Activated CD8-positive, alpha-beta memory T cell treated with anti-CD3 and anti-CD28 coated beads, Interleukin-2, amount 10 ng/mL, durations not matched to agents 7 days and 5 days (primary cell): Measurements from ENCODE around the gene MDM2. TPM values are rescaled to one million over a fixed set of nuclear protein-coding genes. Genes with fewer than 3 reads are reported as not detected.

Experiments used
- ATAC-seq: fragments of 150-1000 bp; cut with Tn5 transposase; one replicate; pipeline ENCODE4 v1.10.0; 2021; ENCODE audit warnings: moderate library complexity
- CTCF ChIA-PET: fragments of 350-600 bp; sonication (Branson Sonifier 250); formaldehyde crosslinking; loops from one replicate; lab custom pipeline; 2021; ENCODE audit warnings: antibody characterized with exemption; lab: Charles Lee
- DNase-seq: peaks from one replicate; pipeline ENCODE4 v3.0.0-alpha.2; 2020
- H3K27ac Mint-ChIP-seq: one replicate; pipeline ENCODE4 v1.8.0; 2021; ENCODE audit warnings: mild to moderate bottlenecking, mixed read lengths
- H3K27me3 Mint-ChIP-seq: one replicate; pipeline ENCODE4 v1.8.0; 2021; ENCODE audit warnings: mixed read lengths
- H3K36me3 Mint-ChIP-seq: one replicate; pipeline ENCODE4 v1.8.0; 2021; ENCODE audit warnings: mild to moderate bottlenecking, mixed read lengths
- H3K4me1 Mint-ChIP-seq: one replicate; pipeline ENCODE4 v1.8.0; 2021; ENCODE audit warnings: mixed read lengths
- H3K4me3 Mint-ChIP-seq: one replicate; pipeline ENCODE4 v1.8.0; 2021; ENCODE audit warnings: mild to moderate bottlenecking, moderate library complexity, mixed read lengths
- H3K9me3 Mint-ChIP-seq: one replicate; pipeline ENCODE4 v1.8.0; 2022; ENCODE audit warnings: low read depth, mixed read lengths
- total RNA-seq, 2 experiments: library from RNA; stranded (reverse); gene quantifications; one replicate each; pipeline ENCODE4 v1.2.3, GENCODE V29; 2021

MDM2 gene
- 100 to 1,000 TPM; 235 to 253 TPM for total RNA-seq

DNA sequence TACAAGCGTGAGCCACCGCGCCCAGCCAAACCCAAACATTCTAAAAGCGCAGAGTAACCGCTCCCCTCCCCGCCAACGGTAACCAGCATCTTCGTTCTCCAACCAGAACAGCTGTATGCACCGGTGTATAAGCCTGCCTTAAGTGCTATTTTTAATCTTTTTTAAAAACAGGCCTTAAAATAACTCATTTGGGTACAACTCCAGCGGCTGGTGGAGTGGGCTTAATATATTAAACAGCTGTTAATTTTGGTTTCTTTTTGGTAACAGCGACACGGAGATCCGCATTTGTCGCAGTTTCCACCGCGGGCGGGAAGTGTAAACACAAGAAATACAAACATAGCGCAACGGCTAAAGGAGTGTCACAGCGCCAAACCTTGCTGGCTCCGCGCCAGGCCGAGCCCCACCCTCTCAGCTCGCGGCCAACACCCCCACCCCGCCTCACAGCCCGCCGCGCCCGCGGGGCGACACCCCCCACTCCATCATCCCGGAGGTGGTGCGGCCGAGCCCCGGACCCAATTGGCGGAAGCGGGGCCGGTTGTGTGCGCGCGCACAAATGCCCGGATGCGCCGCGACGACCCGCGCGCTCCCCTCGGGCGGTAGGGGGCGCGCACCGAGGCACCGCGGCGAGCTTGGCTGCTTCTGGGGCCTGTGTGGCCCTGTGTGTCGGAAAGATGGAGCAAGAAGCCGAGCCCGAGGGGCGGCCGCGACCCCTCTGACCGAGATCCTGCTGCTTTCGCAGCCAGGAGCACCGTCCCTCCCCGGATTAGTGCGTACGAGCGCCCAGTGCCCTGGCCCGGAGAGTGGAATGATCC lies at the start of gene MDM2:
Gene MDM2 (plus strand): TSS at position 602 of the 812 bp plus-strand sequence. CDS start 301 bp downstream, outside the sequence.
- peak; percentile 98 for DNase-seq
- Mint-ChIP-seq H3K27ac (peak within 1 kb of the TSS; percentile 100), H3K36me3 (peaks cover 36% of the 10 kb centered on the region), H3K27me3 (no peaks in the 10 kb centered on the region), H3K4me1 (peaks cover 36% of the 10 kb centered on the region), H3K4me3 (peak within 1 kb of the TSS; percentile 99), H3K9me3 (no peaks in the 10 kb centered on the region)
- peak; percentile 89 for ATAC-seq
- CTCF ChIA-PET, result interaction anchor here (0.8 to 3.3 kb wide), 21 partner anchors 9 to 767 kb away, joined by 3 to 26 read pairs (median 4); partner anchors contain the start of genes MDM1 and SLC35E3

DNA sequence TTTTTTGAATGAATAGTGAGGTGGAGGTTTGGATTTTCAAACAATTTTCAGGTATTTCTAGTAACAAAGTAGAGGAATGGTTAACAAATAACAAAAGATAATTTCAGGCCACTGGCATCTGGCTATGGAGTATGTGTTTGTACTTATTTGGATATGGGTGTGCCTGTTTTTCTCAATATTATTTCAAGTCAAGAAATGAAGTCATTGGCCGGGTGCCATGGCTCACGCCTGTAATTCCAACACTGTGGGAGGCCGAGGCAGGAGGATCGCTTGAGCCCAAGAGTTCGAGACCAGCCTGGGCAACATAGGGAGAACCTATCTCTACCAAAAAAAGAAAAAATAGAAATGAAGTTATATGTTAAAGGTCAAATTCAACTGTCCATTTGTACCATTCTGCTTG lies 48.1 kb upstream of the MDM2 start:
- peaks cover 42% of the 10 kb centered on the region for H3K36me3 Mint-ChIP-seq
- CTCF ChIA-PET, result no interaction called here
- H3K27me3 Mint-ChIP-seq, result no peaks in the 10 kb centered on the region
- no peak overlapping the region for H3K4me3 Mint-ChIP-seq
- no peak for DNase-seq
- no peak overlapping the region for H3K27ac Mint-ChIP-seq
- H3K9me3 Mint-ChIP-seq, result no peaks in the 10 kb centered on the region
- H3K4me1 Mint-ChIP-seq, result no peaks in the 10 kb centered on the region
- no peak for ATAC-seq

DNA sequence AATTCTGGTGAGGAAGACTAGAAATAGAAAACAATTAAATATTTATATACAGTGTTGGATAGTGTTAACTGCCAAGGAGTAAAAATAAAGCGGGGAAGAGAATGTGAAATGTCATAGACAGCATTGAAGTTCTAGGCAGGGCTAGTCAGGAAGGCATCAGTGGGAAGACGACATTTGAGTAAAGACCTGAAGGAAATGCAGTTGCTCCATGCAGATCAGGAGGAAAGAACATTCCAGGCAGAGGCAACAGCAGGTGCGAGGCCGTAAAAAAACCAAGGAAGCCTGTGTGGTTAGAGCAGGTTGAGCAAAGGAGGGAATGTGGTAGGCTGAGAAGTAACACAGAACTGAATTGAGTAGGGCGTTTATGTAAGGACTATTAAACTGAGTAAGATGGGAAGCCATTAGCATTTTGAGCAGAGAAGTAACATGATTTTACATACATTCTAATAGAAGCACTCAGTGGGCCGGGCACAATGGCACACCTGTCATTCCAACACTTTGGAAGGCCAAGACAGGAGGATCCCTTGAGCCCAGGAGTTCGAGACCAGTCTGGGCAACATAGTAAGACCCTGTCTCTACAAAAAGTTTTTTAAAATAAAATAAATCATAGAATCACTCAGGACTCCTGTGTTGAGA lies 47.1 kb upstream of the MDM2 start:
- Mint-ChIP-seq H3K27me3 (no peaks in the 10 kb centered on the region), H3K4me3 (no peak overlapping the region), H3K4me1 (no peaks in the 10 kb centered on the region), H3K27ac (no peak overlapping the region), H3K9me3 (no peaks in the 10 kb centered on the region), H3K36me3 (peaks cover 33% of the 10 kb centered on the region)
- ATAC-seq, result no peak
- no peak for DNase-seq
- CTCF ChIA-PET, result no interaction called here

DNA sequence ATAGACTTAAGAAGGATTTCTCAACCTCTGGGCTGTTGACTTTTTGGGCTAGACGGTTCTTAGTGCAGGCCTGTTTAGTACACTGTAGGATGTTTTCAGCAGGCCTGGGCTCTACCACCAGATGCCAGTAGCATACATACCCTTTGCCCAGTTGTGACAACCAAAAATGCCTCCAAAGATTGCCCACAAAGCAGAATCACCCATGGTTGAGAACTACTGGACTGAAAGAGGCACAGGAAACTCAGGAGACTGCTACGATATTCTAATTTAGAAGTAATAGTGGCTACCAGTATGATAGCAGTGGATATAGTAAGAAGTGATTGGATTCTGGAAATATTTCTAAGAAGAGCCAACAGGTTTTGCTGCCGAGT lies 46.5 kb upstream of the MDM2 start:
- H3K9me3 Mint-ChIP-seq, result no peaks in the 10 kb centered on the region
- no peak overlapping the region for H3K4me3 Mint-ChIP-seq
- ATAC-seq (no peak), DNase-seq (no peak)
- CTCF ChIA-PET, result no interaction called here
- H3K27ac Mint-ChIP-seq, result no peak overlapping the region
- no peaks in the 10 kb centered on the region for H3K27me3 Mint-ChIP-seq
- no peaks in the 10 kb centered on the region for H3K4me1 Mint-ChIP-seq
- peaks cover 29% of the 10 kb centered on the region for H3K36me3 Mint-ChIP-seq

DNA sequence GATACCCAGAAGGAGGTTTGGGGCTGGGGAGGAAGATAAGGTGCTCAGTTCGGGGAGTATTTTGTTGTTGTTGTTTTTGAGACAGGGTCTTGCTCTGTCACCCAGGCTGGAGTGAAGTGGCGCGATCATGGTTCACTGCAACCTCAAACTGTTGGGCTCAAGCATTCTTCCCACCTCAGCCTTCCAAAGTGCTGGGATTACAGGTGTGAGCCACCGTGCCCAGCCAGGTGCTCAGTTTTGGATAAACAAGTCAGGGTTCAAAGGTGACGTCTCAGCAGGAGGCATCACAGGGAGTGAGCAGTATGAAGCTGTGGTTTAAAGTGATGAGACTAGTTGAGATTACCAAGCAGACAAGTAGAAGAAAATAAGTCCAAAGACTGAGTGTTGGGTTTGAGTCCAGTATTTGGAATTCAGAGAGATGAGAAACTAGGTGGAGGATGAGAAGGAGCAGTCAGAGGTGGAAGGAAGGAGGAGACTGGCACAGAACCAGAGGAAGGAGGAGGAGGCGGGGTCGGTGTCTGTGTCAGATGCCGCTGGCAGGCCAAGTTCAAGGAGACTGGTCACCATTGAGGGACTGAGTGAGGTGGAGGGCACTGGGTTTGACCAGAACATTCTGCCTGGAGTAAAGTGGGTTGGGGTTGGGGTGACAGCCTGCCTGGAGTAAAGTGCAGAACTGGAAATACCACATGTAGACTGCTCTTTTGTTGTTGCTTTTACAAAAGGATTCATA lies 45.9 kb upstream of the MDM2 start:
- H3K36me3 Mint-ChIP-seq, result peaks cover 29% of the 10 kb centered on the region
- no peaks in the 10 kb centered on the region for H3K4me1 Mint-ChIP-seq
- H3K9me3 Mint-ChIP-seq, result no peaks in the 10 kb centered on the region
- no peak for ATAC-seq
- CTCF ChIA-PET, result no interaction called here
- H3K4me3 Mint-ChIP-seq, result no peak overlapping the region
- no peak for DNase-seq
- H3K27ac Mint-ChIP-seq, result no peak overlapping the region
- H3K27me3 Mint-ChIP-seq, result no peaks in the 10 kb centered on the region

DNA sequence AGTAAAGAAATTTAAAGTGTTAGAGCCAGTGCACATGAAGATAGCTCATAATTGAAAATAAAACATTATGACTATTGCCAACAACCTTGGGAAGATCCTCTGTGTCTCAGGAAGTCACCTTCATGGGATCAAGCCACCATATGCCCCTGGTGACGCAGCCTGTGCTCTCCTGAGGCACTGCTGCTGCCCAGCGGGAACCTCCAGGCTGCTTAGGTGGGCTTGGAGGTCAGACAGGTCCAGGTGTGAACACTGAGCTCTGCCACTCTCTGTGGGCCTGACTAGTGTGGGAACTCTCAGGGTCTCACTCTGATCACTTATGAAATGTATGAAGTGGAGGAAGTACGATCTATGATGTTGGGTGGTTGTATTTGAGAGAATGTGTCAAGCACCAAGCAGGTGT lies 45.3 kb upstream of the MDM2 start:
- DNase-seq (no peak), ATAC-seq (no peak)
- Mint-ChIP-seq H3K36me3 (peaks cover 28% of the 10 kb centered on the region), H3K9me3 (no peaks in the 10 kb centered on the region), H3K27me3 (no peaks in the 10 kb centered on the region), H3K4me3 (no peak overlapping the region), H3K27ac (no peak overlapping the region), H3K4me1 (no peaks in the 10 kb centered on the region)
- CTCF ChIA-PET, result no interaction called here

DNA sequence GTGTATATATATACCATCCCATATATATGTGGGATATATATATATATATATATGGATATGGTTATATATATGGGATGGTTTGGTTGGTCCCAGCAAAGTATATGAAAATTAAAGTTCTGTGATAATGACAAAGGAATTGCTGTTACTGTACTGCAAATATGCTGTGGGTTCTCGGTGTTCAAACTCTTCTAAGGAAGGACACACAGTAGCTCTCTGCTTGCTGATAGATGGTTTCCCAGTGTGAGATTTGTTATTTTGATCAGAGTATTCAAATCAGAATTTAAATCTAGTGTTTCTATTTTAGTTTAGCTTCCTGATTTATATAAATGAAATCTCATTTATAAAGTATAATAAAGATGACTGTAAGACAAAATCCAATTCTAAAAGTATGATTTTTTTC lies 42.3 kb upstream of the MDM2 start:
- Mint-ChIP-seq H3K9me3 (no peaks in the 10 kb centered on the region), H3K4me3 (no peak overlapping the region), H3K27ac (no peak overlapping the region), H3K27me3 (no peaks in the 10 kb centered on the region), H3K36me3 (peaks cover 20% of the 10 kb centered on the region), H3K4me1 (no peaks in the 10 kb centered on the region)
- DNase-seq (no peak), ATAC-seq (no peak)
- CTCF ChIA-PET, result no interaction called here

DNA sequence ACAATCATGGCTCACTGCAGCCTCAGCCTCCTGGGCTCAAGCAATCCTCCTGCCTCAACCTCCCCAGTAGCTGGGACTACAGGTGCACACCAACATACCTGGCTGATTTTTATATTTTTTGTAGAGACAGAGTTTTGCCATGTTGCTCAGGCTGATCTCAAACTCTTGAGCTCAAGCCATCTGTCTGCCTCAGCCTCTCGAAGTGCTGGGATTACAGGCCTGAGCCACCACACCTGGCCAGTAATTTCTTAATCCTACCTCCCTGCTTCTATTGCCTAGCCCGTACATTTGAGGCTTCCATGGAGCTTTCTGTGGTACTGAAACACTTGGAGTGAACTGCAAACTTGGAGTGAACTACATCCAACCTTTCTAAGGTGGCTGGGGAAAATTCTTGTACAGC lies 41.3 kb upstream of the MDM2 start:
- ATAC-seq, result no peak
- H3K36me3 Mint-ChIP-seq, result peaks cover 19% of the 10 kb centered on the region
- DNase-seq, result no peak
- CTCF ChIA-PET, result interaction anchor here (1.1 kb wide), 1 partner anchor 20 kb away, joined by 3 read pairs; no protein-coding TSS in a partner anchor
- H3K9me3 Mint-ChIP-seq, result no peaks in the 10 kb centered on the region
- no peaks in the 10 kb centered on the region for H3K4me1 Mint-ChIP-seq
- no peaks in the 10 kb centered on the region for H3K27me3 Mint-ChIP-seq
- H3K4me3 Mint-ChIP-seq, result no peak overlapping the region
- no peak overlapping the region for H3K27ac Mint-ChIP-seq

DNA sequence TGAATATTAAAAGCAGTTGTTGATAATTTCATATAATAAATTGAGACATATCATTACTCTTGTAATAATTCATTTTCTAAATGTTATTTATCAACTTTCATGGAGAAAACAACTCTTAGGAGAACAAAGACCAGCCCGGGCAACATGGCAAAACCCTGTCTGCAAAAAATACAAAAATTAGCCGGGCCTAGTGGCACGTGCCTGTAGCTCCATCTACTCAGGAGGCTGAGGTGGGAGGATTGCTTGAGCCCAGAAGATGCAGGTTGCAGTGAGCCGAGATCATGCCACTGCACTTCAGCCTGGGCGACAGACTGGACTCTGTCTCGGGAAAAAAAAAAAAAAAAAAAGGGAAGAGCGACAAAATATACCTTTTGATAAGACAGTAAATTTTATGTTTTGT lies 40.8 kb upstream of the MDM2 start:
- peaks cover 15% of the 10 kb centered on the region for H3K36me3 Mint-ChIP-seq
- CTCF ChIA-PET, result interaction anchor here (1.1 kb wide), 1 partner anchor 21 kb away, joined by 3 read pairs; no protein-coding TSS in a partner anchor
- no peak overlapping the region for H3K4me3 Mint-ChIP-seq
- DNase-seq, result no peak
- H3K27ac Mint-ChIP-seq, result no peak overlapping the region
- H3K4me1 Mint-ChIP-seq, result no peaks in the 10 kb centered on the region
- H3K27me3 Mint-ChIP-seq, result no peaks in the 10 kb centered on the region
- ATAC-seq, result no peak
- no peaks in the 10 kb centered on the region for H3K9me3 Mint-ChIP-seq

DNA sequence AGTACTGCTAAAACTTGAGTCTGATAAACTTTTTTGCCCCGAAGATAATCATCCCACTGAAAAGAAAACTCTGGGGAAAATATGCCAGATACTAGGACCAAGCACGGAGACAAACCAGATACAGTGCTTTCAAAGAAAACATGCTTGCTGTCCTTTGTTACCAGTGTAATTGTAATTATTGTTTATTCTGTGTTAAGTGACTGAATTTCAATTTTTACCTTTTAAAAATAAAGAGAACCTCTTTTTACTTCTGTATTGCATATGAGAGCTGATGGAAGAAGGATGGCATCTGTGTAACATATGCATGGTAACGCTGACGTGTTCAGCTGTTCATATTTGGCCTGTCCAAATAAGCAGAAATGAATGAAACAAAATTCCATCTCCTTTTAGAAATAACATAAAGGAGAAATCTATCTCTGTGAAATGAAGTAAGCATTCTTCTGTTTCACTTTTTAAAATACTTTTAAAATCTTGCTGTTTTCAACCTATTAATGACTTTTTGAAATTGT lies 39.5 kb upstream of the MDM2 start:
- H3K36me3 Mint-ChIP-seq, result peaks cover 14% of the 10 kb centered on the region
- CTCF ChIA-PET, result no interaction called here
- no peak for ATAC-seq
- peaks cover 9% of the 10 kb centered on the region for H3K4me1 Mint-ChIP-seq
- no peak for DNase-seq
- no peak overlapping the region for H3K4me3 Mint-ChIP-seq
- no peaks in the 10 kb centered on the region for H3K27me3 Mint-ChIP-seq
- no peak overlapping the region for H3K27ac Mint-ChIP-seq
- H3K9me3 Mint-ChIP-seq, result no peaks in the 10 kb centered on the region

DNA sequence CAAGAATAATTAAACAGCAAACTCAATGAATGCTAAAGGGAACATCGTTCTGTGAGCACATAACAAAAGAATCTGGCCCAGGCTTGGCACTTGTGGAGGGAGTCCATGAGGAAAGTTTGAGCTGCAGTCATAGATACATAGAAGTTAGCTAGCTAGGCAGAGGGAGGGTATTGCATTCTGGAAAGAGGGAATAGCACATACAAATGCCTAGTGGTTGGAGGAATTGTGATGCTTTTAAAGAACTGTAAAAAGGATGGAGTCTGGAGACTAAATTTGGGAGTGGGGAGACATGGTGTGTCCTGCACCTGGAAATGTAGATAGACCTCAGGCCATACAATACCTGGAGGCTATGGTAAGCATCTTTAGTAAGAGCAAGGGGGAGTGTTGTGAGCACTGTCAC lies 38.0 kb upstream of the MDM2 start:
- Mint-ChIP-seq H3K36me3 (peaks cover 4% of the 10 kb centered on the region), H3K9me3 (no peaks in the 10 kb centered on the region), H3K27ac (no peak overlapping the region), H3K27me3 (no peaks in the 10 kb centered on the region), H3K4me1 (peaks cover 9% of the 10 kb centered on the region), H3K4me3 (no peak overlapping the region)
- ATAC-seq (no peak), DNase-seq (no peak)
- CTCF ChIA-PET, result no interaction called here

DNA sequence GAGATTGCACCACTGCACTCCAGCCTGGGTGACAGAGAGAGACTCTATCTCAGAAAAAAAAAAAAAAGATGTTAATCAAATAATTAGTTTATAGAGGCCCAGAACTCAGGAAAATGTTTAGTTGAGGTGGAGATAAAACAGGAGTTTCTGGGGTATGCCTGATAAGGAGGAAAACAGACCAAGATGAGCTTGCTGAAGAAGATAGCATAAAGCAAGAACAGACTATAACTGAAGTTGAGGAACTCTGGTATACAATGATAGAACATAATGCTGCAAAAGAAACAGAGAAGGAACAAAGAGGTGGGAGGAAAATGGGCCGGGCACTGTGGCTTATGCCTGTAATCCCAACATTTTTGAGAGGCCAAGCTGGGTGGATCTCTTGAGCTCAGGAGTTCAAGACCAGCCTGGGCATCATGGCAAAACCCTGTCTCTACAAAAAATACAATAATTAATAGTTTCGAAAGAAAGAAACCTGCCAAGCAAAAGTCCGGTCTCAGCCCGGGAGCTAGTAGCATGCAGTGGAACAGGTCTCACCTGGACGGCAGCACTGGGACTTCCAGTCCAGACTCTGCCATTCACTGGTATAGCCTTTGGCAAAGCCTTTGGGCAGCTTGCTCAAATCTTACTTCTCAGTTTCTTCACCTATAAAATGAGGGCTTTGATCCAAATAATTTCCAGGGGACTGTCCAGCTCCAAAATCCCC lies 36.6 kb upstream of the MDM2 start:
- ATAC-seq (no peak), DNase-seq (no peak)
- Mint-ChIP-seq H3K27me3 (no peaks in the 10 kb centered on the region), H3K4me3 (no peak overlapping the region), H3K9me3 (no peaks in the 10 kb centered on the region), H3K27ac (no peak overlapping the region), H3K4me1 (peaks cover 9% of the 10 kb centered on the region), H3K36me3 (peaks cover 4% of the 10 kb centered on the region)
- CTCF ChIA-PET, result interaction anchor here (1.2 kb wide), 1 partner anchor 36 kb away, joined by 4 read pairs; the partner anchor contains the start of gene MDM2

DNA sequence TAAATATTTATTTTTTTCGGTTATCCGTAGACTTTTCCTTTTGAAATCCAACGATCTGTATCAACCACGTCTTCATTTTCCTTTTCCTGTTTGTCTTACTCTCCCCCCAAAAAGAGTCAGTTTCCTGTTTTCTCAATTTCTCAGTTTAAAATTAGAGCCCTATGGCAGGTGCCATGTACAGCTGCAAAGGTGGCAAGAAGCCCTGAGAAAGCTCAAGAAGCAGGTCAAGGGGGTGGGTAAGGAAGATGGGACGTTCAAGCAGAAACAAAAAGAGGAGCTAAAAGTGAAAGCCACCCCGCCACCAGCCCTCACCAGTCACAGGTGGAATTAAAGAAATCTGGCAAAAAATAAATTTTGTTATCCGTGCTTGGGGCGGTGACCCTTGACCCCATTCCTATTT lies 35.3 kb upstream of the MDM2 start:
- Mint-ChIP-seq H3K27me3 (no peaks in the 10 kb centered on the region), H3K27ac (peak overlapping the region; percentile 50), H3K36me3 (peaks cover 2% of the 10 kb centered on the region), H3K9me3 (no peaks in the 10 kb centered on the region), H3K4me1 (peaks cover 9% of the 10 kb centered on the region), H3K4me3 (no peak overlapping the region)
- ATAC-seq (no peak), DNase-seq (no peak)
- CTCF ChIA-PET, result no interaction called here
